ENCODE data around the gene ARHGAP40.
A peak's percentile ranks its signal among the peaks of the same experiment; 100 is the strongest.

ARHGAP40 gene

GRCh38 chr20:38642498-38642897 is 40.9 kb downstream of the ARHGAP40 start:
- Histone ChIP-seq H3K4me3 (no peak overlapping the region), H3K27ac (no peak overlapping the region)
- TF ChIP-seq CTCF (IDR thresholded peaks at IDR 0.05) = no peak
- DNase-seq (ENCODE audit: low spot score) = no peak

- DNase-seq (ENCODE audit: low spot score) = no peak
- TF ChIP-seq CTCF (IDR thresholded peaks at IDR 0.05) = no peak
- Histone ChIP-seq H3K27ac (no peak overlapping the region), H3K4me3 (no peak overlapping the region)
These were observed 43.1 kb downstream of the ARHGAP40 start for GRCh38 chr20:38644588-38645260.

- no peak overlapping the region for H3K4me3 ChIP-seq
- DNase-seq (ENCODE audit: low spot score) = no peak
- H3K27ac ChIP-seq = no peak overlapping the region
- no peak for TF ChIP-seq CTCF (IDR thresholded peaks at IDR 0.05)
These were observed 43.7 kb downstream of the ARHGAP40 start for GRCh38 chr20:38645351-38645750.

GRCh38 chr20:38645980-38646858 is 44.6 kb downstream of the ARHGAP40 start:
- peak; percentile 77 for DNase-seq (ENCODE audit: low spot score)
- TF ChIP-seq CTCF (IDR thresholded peaks at IDR 0.05) = peak; percentile 93
- peak overlapping the region; percentile 59 for H3K4me3 ChIP-seq
- no peak overlapping the region for H3K27ac ChIP-seq

GRCh38 chr20:38649275-38649891 is 47.8 kb downstream of the ARHGAP40 start:
- Histone ChIP-seq H3K4me3 (no peak overlapping the region), H3K27ac (no peak overlapping the region)
- no peak for DNase-seq (ENCODE audit: low spot score)
- TF ChIP-seq CTCF (IDR thresholded peaks at IDR 0.05) = no peak

- TF ChIP-seq CTCF (IDR thresholded peaks at IDR 0.05) = no peak
- H3K27ac ChIP-seq = no peak overlapping the region
- DNase-seq (ENCODE audit: low spot score) = no peak
- no peak overlapping the region for H3K4me3 ChIP-seq
These were observed 48.4 kb downstream of the ARHGAP40 start for GRCh38 chr20:38650010-38650409.
